ENCODE results near the gene SLC7A10.
A peak's percentile ranks its signal among the peaks of the same experiment; 100 is the strongest.

The SLC7A10 gene

GRCh38 chr19:33176670-33177416, 48.8 kb downstream of the SLC7A10 start:
- peaks cover 19% of the 10 kb centered on the region for H3K4me1 ChIP-seq (ENCODE audit: insufficient read depth, low read length, severe bottlenecking)
- no peak overlapping the region for H2AFZ ChIP-seq (ENCODE audit: low read length)

GRCh38 chr19:33175886-33176669, 49.6 kb downstream of the SLC7A10 start:
- Histone ChIP-seq H3K36me3 (ENCODE audit: insufficient read depth, low read length) (no peaks in the 10 kb centered on the region), H3K4me3 (ENCODE audit: low read depth, low read length, poor library complexity, severe bottlenecking) (peak overlapping the region; percentile 80), H3K4me1 (ENCODE audit: insufficient read depth, low read length, severe bottlenecking) (peaks cover 19% of the 10 kb centered on the region), H3K9me3 (ENCODE audit: low read length) (no peaks in the 10 kb centered on the region), H3F3A (ENCODE audit: insufficient read depth, low read length) (peaks cover 3% of the 10 kb centered on the region; the same call in 1 of the 2 replicates), H2AFZ (ENCODE audit: low read length) (no peak overlapping the region), H3K27ac (ENCODE audit: low read depth, low read length, poor library complexity, severe bottlenecking) (no peak overlapping the region), H3K9me2 (ENCODE audit: low read depth, low read length) (no peaks in the 10 kb centered on the region), H3K27me3 (ENCODE audit: insufficient read depth, low read length) (no peaks in the 10 kb centered on the region), H4K20me1 (ENCODE audit: insufficient read depth, low read length) (no peaks in the 10 kb centered on the region), H3K79me2 (ENCODE audit: insufficient read depth, low read length) (no peaks in the 10 kb centered on the region), H3K9ac (ENCODE audit: low read length) (peak overlapping the region; percentile 84), H3K4me2 (ENCODE audit: low read length) (peak overlapping the region; percentile 92)
- no peak for TF ChIP-seq CTCF (IDR thresholded peaks at IDR 0.05; ENCODE audit: low read length)
- no peak for TF ChIP-seq EZH2 (IDR thresholded peaks at IDR 0.05; ENCODE audit: borderline replicate concordance, low read length)

More at GRCh38 chr19:33176670-33177416, 48.8 kb downstream of the SLC7A10 start:
- peak overlapping the region; percentile 84 for H3K9ac ChIP-seq (ENCODE audit: low read length)
- H3K27me3 ChIP-seq (ENCODE audit: insufficient read depth, low read length), result no peaks in the 10 kb centered on the region
- H3K27ac ChIP-seq (ENCODE audit: low read depth, low read length, poor library complexity, severe bottlenecking), result peak overlapping the region; percentile 5
- no peak for TF ChIP-seq EZH2 (IDR thresholded peaks at IDR 0.05; ENCODE audit: borderline replicate concordance, low read length)
- 0 out of 2 replicates have a peak, but pooled peaks have one; percentile 8 for TF ChIP-seq CTCF (IDR thresholded peaks at IDR 0.05; ENCODE audit: low read length)
- H3K9me3 ChIP-seq (ENCODE audit: low read length), result no peaks in the 10 kb centered on the region
- H3K36me3 ChIP-seq (ENCODE audit: insufficient read depth, low read length), result no peaks in the 10 kb centered on the region
- peaks cover 3% of the 10 kb centered on the region; the same call in 1 of the 2 replicates for H3F3A ChIP-seq (ENCODE audit: insufficient read depth, low read length)
- no peaks in the 10 kb centered on the region for H4K20me1 ChIP-seq (ENCODE audit: insufficient read depth, low read length)
- peak overlapping the region; percentile 80 for H3K4me3 ChIP-seq (ENCODE audit: low read depth, low read length, poor library complexity, severe bottlenecking)
- H3K9me2 ChIP-seq (ENCODE audit: low read depth, low read length), result no peaks in the 10 kb centered on the region
- peak overlapping the region; percentile 92 for H3K4me2 ChIP-seq (ENCODE audit: low read length)
- H3K79me2 ChIP-seq (ENCODE audit: insufficient read depth, low read length), result no peaks in the 10 kb centered on the region

- H3K79me2 ChIP-seq (ENCODE audit: insufficient read depth, low read length), result no peaks in the 10 kb centered on the region
- H3K9me2 ChIP-seq (ENCODE audit: low read depth, low read length), result no peaks in the 10 kb centered on the region
- H3K27me3 ChIP-seq (ENCODE audit: insufficient read depth, low read length), result no peaks in the 10 kb centered on the region
- H3K9ac ChIP-seq (ENCODE audit: low read length), result peak overlapping the region; percentile 84; the same call in 1 of the 2 replicates
- H3K27ac ChIP-seq (ENCODE audit: low read depth, low read length, poor library complexity, severe bottlenecking), result no peak overlapping the region
- H2AFZ ChIP-seq (ENCODE audit: low read length), result no peak overlapping the region
- H3F3A ChIP-seq (ENCODE audit: insufficient read depth, low read length), result peaks cover 3% of the 10 kb centered on the region; the same call in 1 of the 2 replicates
- H3K4me2 ChIP-seq (ENCODE audit: low read length), result peak overlapping the region; percentile 92
- peaks cover 19% of the 10 kb centered on the region for H3K4me1 ChIP-seq (ENCODE audit: insufficient read depth, low read length, severe bottlenecking)
- H3K4me3 ChIP-seq (ENCODE audit: low read depth, low read length, poor library complexity, severe bottlenecking), result peak overlapping the region; percentile 80
- no peaks in the 10 kb centered on the region for H3K36me3 ChIP-seq (ENCODE audit: insufficient read depth, low read length)
- no peaks in the 10 kb centered on the region for H4K20me1 ChIP-seq (ENCODE audit: insufficient read depth, low read length)
- H3K9me3 ChIP-seq (ENCODE audit: low read length), result no peaks in the 10 kb centered on the region
- TF ChIP-seq EZH2 (IDR thresholded peaks at IDR 0.05; ENCODE audit: borderline replicate concordance, low read length) (no peak), CTCF (IDR thresholded peaks at IDR 0.05; ENCODE audit: low read length) (no peak)
These were observed 50.4 kb downstream of the SLC7A10 start for GRCh38 chr19:33175156-33175782.

All from OCI-LY1 (cell line).